Stimulated activated memory B cell treated with anti-CD40 and anti-IgM and Interleukin-4, amounts not matched to agents 10 μg/mL and 1 μg/mL and 100 μg/mL, for 72 hours (primary cell): Measurements from ENCODE around the gene RAPGEF3.

Experiments
- ATAC-seq: fragments of 150-1000 bp; cut with Tn5 transposase; 2 replicates; pipeline ENCODE4 v1.10.0; 2021
- H3K27ac Mint-ChIP-seq: one replicate; pipeline ENCODE4 v1.8.0; 2022; ENCODE audit warnings: mild to moderate bottlenecking, mixed read lengths
- H3K27me3 Mint-ChIP-seq: one replicate; pipeline ENCODE4 v1.8.0; 2022; ENCODE audit warnings: mixed read lengths
- H3K36me3 Mint-ChIP-seq: one replicate; pipeline ENCODE4 v1.8.0; 2022; ENCODE audit warnings: mixed read lengths
- H3K4me1 Mint-ChIP-seq: one replicate; pipeline ENCODE4 v1.8.0; 2022; ENCODE audit warnings: mixed read lengths
- H3K4me3 Mint-ChIP-seq: one replicate; pipeline ENCODE4 v1.8.0; 2022; ENCODE audit warnings: mild to moderate bottlenecking, moderate library complexity, mixed read lengths
- H3K9me3 Mint-ChIP-seq: one replicate; pipeline ENCODE4 v1.8.0; 2022; ENCODE audit warnings: mixed read lengths

RAPGEF3 gene

GRCh38 chr12:47757840-47758583 is 668 bp downstream of the RAPGEF3 start:
- H3K27ac Mint-ChIP-seq = peak overlapping the region; percentile 87
- H3K4me1 Mint-ChIP-seq = peaks cover 62% of the 10 kb centered on the region
- no peak for ATAC-seq
- H3K36me3 Mint-ChIP-seq = no peaks in the 10 kb centered on the region
- peak overlapping the region; percentile 67 for H3K4me3 Mint-ChIP-seq
- no peaks in the 10 kb centered on the region for H3K9me3 Mint-ChIP-seq
- no peaks in the 10 kb centered on the region for H3K27me3 Mint-ChIP-seq

DNA sequence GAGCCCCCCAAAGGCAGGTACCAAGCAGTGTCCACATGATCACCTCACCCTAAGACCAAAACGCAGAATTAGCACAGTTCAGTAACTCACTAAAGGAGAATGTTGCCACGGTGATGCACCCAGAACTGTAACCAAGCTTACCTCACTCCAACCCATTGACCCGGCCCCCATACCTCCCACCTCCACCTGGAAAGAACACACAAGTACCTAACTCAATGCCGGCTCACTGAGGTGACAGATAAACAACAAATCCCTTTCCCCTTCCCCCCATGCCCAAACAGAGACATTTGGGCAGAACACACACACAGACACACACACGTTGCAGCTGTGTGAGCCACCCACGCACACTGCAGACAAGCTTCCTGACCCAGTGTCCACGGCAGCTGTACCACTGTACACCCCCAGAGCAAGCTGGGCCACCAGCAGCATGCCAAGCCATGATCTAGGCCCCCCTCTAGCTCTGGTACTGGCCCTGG is 1.3 kb downstream of the RAPGEF3 start:
- Mint-ChIP-seq H3K4me1 (peaks cover 67% of the 10 kb centered on the region), H3K9me3 (no peaks in the 10 kb centered on the region), H3K36me3 (no peaks in the 10 kb centered on the region), H3K4me3 (peak overlapping the region; percentile 67), H3K27ac (peak overlapping the region; percentile 87), H3K27me3 (no peaks in the 10 kb centered on the region)
- no peak for ATAC-seq

DNA sequence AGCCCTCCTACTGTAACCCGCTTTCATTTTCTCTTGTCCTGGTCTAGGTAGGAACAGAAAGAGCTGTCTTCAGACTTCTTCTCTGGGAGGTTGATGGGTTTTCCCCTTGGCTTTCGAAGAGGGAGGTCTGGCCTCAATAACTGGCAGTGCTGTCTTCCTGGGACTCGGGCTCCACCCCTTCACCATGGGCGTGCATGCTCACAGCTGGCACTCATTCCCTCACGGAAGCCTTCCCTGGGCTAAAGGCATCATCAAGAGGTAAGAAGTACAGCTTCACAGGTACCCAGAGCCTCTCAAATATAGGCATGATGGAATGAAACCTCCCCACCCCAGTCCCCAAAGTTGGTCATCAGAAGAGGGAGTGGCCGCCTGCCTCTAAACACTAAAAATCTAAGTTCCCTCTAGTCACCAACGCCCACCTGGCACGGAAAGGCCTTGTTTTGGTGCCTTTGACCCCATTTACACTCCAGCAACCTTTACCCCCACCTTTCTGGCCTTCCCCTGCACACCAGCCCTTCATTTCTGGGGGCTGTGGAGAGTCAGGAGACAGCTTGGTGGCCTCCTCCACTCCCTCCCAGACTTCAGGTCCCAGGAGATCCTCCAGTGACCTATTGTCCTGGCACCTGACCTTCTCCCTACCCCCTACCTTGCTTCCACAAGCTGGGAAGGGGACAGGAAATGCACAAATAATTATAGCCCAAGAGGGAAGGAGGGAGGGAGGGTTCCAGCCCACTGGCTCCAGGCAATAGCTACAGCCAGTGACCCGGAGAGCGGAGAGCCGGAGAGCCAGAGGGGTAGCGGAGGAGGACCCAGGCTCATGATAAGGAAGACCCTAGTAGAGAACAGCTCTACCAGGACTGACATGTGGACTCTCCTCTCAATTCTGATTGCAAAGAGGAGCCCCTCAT is 2.8 kb downstream of the RAPGEF3 start:
- Mint-ChIP-seq H3K4me3 (peak overlapping the region; percentile 67), H3K36me3 (no peaks in the 10 kb centered on the region), H3K9me3 (no peaks in the 10 kb centered on the region), H3K27ac (peak overlapping the region; percentile 87), H3K27me3 (no peaks in the 10 kb centered on the region), H3K4me1 (peaks cover 67% of the 10 kb centered on the region)
- ATAC-seq = peak; percentile 78

DNA sequence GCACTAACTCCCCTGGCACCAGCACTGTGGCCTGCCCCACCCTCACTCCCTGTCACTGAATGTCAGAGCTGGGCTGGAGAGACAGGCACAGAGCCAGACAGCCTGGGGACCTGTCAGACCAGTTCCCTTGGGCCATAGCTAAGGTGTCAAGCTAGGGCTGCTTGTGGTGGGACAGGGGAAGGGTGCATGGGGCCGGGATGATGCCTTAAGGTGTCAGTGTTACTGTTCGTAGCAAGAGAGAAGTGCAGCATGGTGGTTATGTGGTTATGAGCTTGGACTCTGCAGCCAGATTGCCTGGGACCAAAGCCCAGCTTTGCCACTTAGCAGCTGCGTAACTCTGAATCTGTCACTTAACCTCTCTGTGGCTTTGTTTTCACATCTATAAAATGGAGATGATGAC is 3.8 kb downstream of the RAPGEF3 start:
- ATAC-seq = no peak
- peaks cover 70% of the 10 kb centered on the region for H3K4me1 Mint-ChIP-seq
- peak overlapping the region; percentile 51 for H3K4me3 Mint-ChIP-seq
- H3K27me3 Mint-ChIP-seq = no peaks in the 10 kb centered on the region
- H3K36me3 Mint-ChIP-seq = peaks cover 3% of the 10 kb centered on the region
- peak overlapping the region; percentile 87 for H3K27ac Mint-ChIP-seq
- H3K9me3 Mint-ChIP-seq = no peaks in the 10 kb centered on the region

DNA sequence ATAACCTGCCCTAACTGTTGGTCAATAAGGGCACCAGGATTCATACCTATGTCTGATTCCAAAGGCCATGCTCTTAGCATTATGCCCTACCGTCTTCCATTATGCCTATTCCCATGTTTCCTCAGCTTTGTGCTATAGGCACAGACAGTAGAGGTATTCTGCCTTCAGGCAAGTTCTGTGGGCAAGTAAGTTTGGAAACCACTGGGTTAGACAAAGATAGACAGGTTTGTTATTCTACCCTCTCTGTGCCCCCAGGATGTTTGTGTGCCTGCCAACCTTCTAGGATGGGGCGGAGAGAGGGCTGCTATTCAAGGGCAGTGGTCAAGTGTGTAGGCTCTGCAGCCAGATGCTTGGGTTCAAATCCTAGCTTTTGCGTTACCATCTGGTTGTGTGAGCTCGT is 4.6 kb downstream of the RAPGEF3 start:
- no peak for ATAC-seq
- no peaks in the 10 kb centered on the region for H3K27me3 Mint-ChIP-seq
- no peaks in the 10 kb centered on the region for H3K9me3 Mint-ChIP-seq
- no peak overlapping the region for H3K4me3 Mint-ChIP-seq
- H3K36me3 Mint-ChIP-seq = peaks cover 6% of the 10 kb centered on the region
- H3K4me1 Mint-ChIP-seq = peaks cover 71% of the 10 kb centered on the region
- H3K27ac Mint-ChIP-seq = peak overlapping the region; percentile 87

- peak; percentile 14 for ATAC-seq
- peaks cover 6% of the 10 kb centered on the region for H3K36me3 Mint-ChIP-seq
- peaks cover 72% of the 10 kb centered on the region for H3K4me1 Mint-ChIP-seq
- no peaks in the 10 kb centered on the region for H3K9me3 Mint-ChIP-seq
- H3K27ac Mint-ChIP-seq = peak overlapping the region; percentile 87
- H3K4me3 Mint-ChIP-seq = peak overlapping the region; percentile 32
- no peaks in the 10 kb centered on the region for H3K27me3 Mint-ChIP-seq
These were observed 5.4 kb downstream of the RAPGEF3 start for GRCh38 chr12:47753021-47754001.

- Mint-ChIP-seq H3K36me3 (peaks cover 6% of the 10 kb centered on the region), H3K4me1 (peaks cover 68% of the 10 kb centered on the region), H3K27me3 (no peaks in the 10 kb centered on the region), H3K9me3 (no peaks in the 10 kb centered on the region), H3K27ac (peak overlapping the region; percentile 87), H3K4me3 (no peak overlapping the region)
- ATAC-seq = no peak
These were observed 6.1 kb downstream of the RAPGEF3 start for GRCh38 chr12:47752552-47752951.

GRCh38 chr12:47752121-47752520 is 6.6 kb downstream of the RAPGEF3 start:
- peaks cover 68% of the 10 kb centered on the region for H3K4me1 Mint-ChIP-seq
- no peaks in the 10 kb centered on the region for H3K27me3 Mint-ChIP-seq
- peaks cover 6% of the 10 kb centered on the region for H3K36me3 Mint-ChIP-seq
- no peaks in the 10 kb centered on the region for H3K9me3 Mint-ChIP-seq
- peak overlapping the region; percentile 47 for H3K27ac Mint-ChIP-seq
- no peak overlapping the region for H3K4me3 Mint-ChIP-seq
- ATAC-seq = no peak

DNA sequence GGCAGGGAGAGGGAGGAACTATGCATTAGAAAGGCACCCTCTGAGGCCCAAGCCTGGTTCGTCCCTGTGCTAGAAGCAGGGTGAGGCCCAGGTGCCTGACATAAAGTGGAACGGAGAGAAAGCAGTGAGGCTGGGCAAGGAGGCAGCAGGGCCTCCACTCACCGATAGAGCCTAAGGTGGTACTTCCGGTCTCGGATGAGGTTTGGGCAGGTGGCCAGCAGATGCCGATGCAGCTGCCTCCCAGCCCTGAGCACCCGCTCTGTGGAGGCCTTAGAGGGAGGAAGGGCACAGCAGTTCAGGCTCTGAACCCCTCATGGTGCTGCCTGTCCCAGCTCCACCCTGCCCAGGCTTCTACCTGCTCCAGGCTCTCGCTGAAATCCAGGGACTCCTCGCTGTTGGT is 7.1 kb downstream of the RAPGEF3 start:
- peak overlapping the region; percentile 47 for H3K27ac Mint-ChIP-seq
- no peak for ATAC-seq
- peaks cover 68% of the 10 kb centered on the region for H3K4me1 Mint-ChIP-seq
- no peak overlapping the region for H3K4me3 Mint-ChIP-seq
- no peaks in the 10 kb centered on the region for H3K27me3 Mint-ChIP-seq
- no peaks in the 10 kb centered on the region for H3K9me3 Mint-ChIP-seq
- H3K36me3 Mint-ChIP-seq = peaks cover 6% of the 10 kb centered on the region

GRCh38 chr12:47750916-47751470 is 7.7 kb downstream of the RAPGEF3 start:
- Mint-ChIP-seq H3K36me3 (peaks cover 6% of the 10 kb centered on the region), H3K4me3 (no peak overlapping the region), H3K27me3 (no peaks in the 10 kb centered on the region), H3K9me3 (no peaks in the 10 kb centered on the region), H3K4me1 (peaks cover 68% of the 10 kb centered on the region), H3K27ac (peak overlapping the region; percentile 47)
- ATAC-seq = no peak

DNA sequence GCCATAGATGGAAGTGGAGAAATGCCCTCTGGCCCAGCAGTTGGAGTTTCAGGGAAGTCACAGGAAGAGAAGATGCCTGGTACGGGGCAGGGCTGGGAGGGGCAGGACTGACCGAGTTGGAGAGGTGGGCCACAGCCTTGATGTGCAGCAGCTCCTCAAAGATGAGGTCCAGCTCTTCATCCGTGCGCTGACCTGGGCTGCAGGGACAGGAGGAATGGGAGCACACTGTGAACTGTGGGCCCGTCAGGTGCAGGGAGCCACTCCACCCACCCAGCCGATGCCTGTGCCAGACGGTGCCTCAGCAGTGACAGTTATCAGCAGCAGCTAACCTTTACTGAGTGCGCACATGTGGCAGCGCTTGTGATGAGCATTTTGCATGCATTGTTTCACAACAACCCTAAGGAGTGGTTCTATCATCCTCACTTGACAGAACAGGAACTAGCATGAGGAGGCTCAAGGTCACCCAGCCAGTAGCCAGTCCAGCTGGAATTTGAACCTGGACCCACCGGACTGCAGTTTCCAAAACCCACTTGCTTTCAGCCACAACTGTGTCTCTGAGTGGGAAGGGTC is 8.4 kb downstream of the RAPGEF3 start:
- H3K27me3 Mint-ChIP-seq = no peaks in the 10 kb centered on the region
- peaks cover 66% of the 10 kb centered on the region for H3K4me1 Mint-ChIP-seq
- no peak for ATAC-seq
- H3K9me3 Mint-ChIP-seq = no peaks in the 10 kb centered on the region
- H3K27ac Mint-ChIP-seq = no peak overlapping the region
- no peak overlapping the region for H3K4me3 Mint-ChIP-seq
- H3K36me3 Mint-ChIP-seq = peaks cover 6% of the 10 kb centered on the region

DNA sequence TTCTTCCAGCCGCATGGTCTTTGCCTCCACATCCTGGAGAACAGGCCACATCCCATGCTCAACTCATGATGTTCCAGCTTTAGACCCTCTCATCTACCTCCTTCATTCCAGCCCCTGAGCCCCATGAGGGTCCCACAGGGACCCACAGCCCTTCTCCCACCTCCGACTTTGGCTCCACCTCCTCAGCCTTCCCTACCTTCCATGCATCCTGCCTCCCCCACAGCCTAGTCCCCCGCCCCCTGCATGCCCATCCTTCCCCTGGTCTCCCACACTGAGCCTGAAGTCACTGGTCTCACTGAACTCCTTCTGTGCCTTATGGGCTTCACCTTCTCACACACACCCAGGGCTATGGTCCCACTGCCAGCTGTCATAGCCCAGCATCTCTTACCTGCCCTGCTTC is 9.8 kb downstream of the RAPGEF3 start:
- Mint-ChIP-seq H3K4me3 (no peak overlapping the region), H3K27me3 (no peaks in the 10 kb centered on the region), H3K4me1 (peaks cover 54% of the 10 kb centered on the region), H3K36me3 (peaks cover 6% of the 10 kb centered on the region), H3K9me3 (no peaks in the 10 kb centered on the region), H3K27ac (peak overlapping the region; percentile 5)
- ATAC-seq = no peak

DNA sequence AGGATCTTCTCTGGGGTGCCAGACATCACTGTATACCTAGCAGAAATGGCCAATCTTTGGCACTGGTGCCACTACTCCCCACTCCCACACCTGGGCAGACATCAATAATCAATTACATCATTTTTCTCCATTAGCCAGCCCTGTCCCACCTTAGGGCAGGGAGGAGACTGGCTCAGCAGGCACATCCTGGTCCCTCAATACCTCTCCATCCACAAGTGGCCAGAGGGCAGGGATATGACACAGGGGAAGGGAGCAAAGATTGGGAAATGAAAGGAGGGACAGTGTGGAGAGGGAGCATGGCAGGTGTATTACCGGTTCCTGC is 10.2 kb downstream of the RAPGEF3 start:
- no peaks in the 10 kb centered on the region for H3K9me3 Mint-ChIP-seq
- no peaks in the 10 kb centered on the region for H3K27me3 Mint-ChIP-seq
- no peak for ATAC-seq
- no peak overlapping the region for H3K27ac Mint-ChIP-seq
- peaks cover 6% of the 10 kb centered on the region for H3K36me3 Mint-ChIP-seq
- no peak overlapping the region for H3K4me3 Mint-ChIP-seq
- peaks cover 54% of the 10 kb centered on the region for H3K4me1 Mint-ChIP-seq
